Measurements from ENCODE around the gene ATP13A3.

ATP13A3 gene

GRCh38 chr3:194425399-194425798 lies 61.4 kb downstream of the ATP13A3 start:
- H3K27ac Mint-ChIP-seq = no peak overlapping the region
- H3K27me3 Mint-ChIP-seq = no peaks in the 10 kb centered on the region
- H3K36me3 Mint-ChIP-seq (ENCODE audit: low read depth) = peaks cover 82% of the 10 kb centered on the region
- H3K4me1 Mint-ChIP-seq (ENCODE audit: low read depth) = no peaks in the 10 kb centered on the region
- no peak overlapping the region for H3K4me3 Mint-ChIP-seq
- no peaks in the 10 kb centered on the region for H3K9me3 Mint-ChIP-seq
- intact Hi-C loops (cut with micrococcal nuclease) = no loop called here

- Mint-ChIP-seq H3K36me3 (ENCODE audit: low read depth) (peaks cover 77% of the 10 kb centered on the region), H3K4me1 (ENCODE audit: low read depth) (no peaks in the 10 kb centered on the region)
Measured at GRCh38 chr3:194424953-194425352, 61.8 kb downstream of the ATP13A3 start.

GRCh38 chr3:194424373-194424772 lies 62.4 kb downstream of the ATP13A3 start:
- Mint-ChIP-seq H3K36me3 (ENCODE audit: low read depth) (peaks cover 74% of the 10 kb centered on the region), H3K4me3 (no peak overlapping the region), H3K4me1 (ENCODE audit: low read depth) (no peaks in the 10 kb centered on the region), H3K9me3 (no peaks in the 10 kb centered on the region), H3K27me3 (no peaks in the 10 kb centered on the region), H3K27ac (no peak overlapping the region)
- intact Hi-C loops (cut with micrococcal nuclease) = no loop called here

More at GRCh38 chr3:194424953-194425352, 61.8 kb downstream of the ATP13A3 start:
- Mint-ChIP-seq H3K9me3 (no peaks in the 10 kb centered on the region), H3K27ac (no peak overlapping the region), H3K4me3 (no peak overlapping the region), H3K27me3 (no peaks in the 10 kb centered on the region)
- intact Hi-C loops (cut with micrococcal nuclease) = no loop called here

- no peaks in the 10 kb centered on the region for H3K9me3 Mint-ChIP-seq
- no peaks in the 10 kb centered on the region for H3K4me1 Mint-ChIP-seq (ENCODE audit: low read depth)
- intact Hi-C loops (cut with micrococcal nuclease) = no loop called here
- H3K27ac Mint-ChIP-seq = no peak overlapping the region
- H3K27me3 Mint-ChIP-seq = no peaks in the 10 kb centered on the region
- H3K36me3 Mint-ChIP-seq (ENCODE audit: low read depth) = peaks cover 74% of the 10 kb centered on the region
- H3K4me3 Mint-ChIP-seq = no peak overlapping the region
Measured at GRCh38 chr3:194423317-194423716, 63.5 kb downstream of the ATP13A3 start.

GRCh38 chr3:194422188-194422587 lies 64.6 kb downstream of the ATP13A3 start:
- peaks cover 77% of the 10 kb centered on the region for H3K36me3 Mint-ChIP-seq (ENCODE audit: low read depth)
- H3K4me1 Mint-ChIP-seq (ENCODE audit: low read depth) = peaks cover 5% of the 10 kb centered on the region
- H3K4me3 Mint-ChIP-seq = no peak overlapping the region
- H3K9me3 Mint-ChIP-seq = no peaks in the 10 kb centered on the region
- H3K27ac Mint-ChIP-seq = no peak overlapping the region
- intact Hi-C loops (cut with micrococcal nuclease) = no loop called here
- H3K27me3 Mint-ChIP-seq = no peaks in the 10 kb centered on the region

GRCh38 chr3:194418671-194419070 lies 68.1 kb downstream of the ATP13A3 start:
- Mint-ChIP-seq H3K27me3 (no peaks in the 10 kb centered on the region), H3K4me3 (no peak overlapping the region), H3K4me1 (ENCODE audit: low read depth) (peaks cover 5% of the 10 kb centered on the region), H3K27ac (no peak overlapping the region), H3K9me3 (no peaks in the 10 kb centered on the region), H3K36me3 (ENCODE audit: low read depth) (peaks cover 79% of the 10 kb centered on the region)
- intact Hi-C loops (cut with micrococcal nuclease) = no loop called here

- no peaks in the 10 kb centered on the region for H3K9me3 Mint-ChIP-seq
- intact Hi-C loops (cut with micrococcal nuclease) = no loop called here
- H3K4me3 Mint-ChIP-seq = no peak overlapping the region
- H3K27ac Mint-ChIP-seq = no peak overlapping the region
- no peaks in the 10 kb centered on the region for H3K27me3 Mint-ChIP-seq
- no peaks in the 10 kb centered on the region for H3K4me1 Mint-ChIP-seq (ENCODE audit: low read depth)
- peaks cover 63% of the 10 kb centered on the region for H3K36me3 Mint-ChIP-seq (ENCODE audit: low read depth)
Measured at GRCh38 chr3:194407423-194407822, 79.4 kb downstream of the ATP13A3 start.

- Mint-ChIP-seq H3K27ac (no peak overlapping the region), H3K4me3 (no peak overlapping the region), H3K4me1 (ENCODE audit: low read depth) (no peaks in the 10 kb centered on the region), H3K36me3 (ENCODE audit: low read depth) (peaks cover 48% of the 10 kb centered on the region), H3K9me3 (no peaks in the 10 kb centered on the region), H3K27me3 (no peaks in the 10 kb centered on the region)
- intact Hi-C loops (cut with micrococcal nuclease) = loop anchor here (2.0 kb wide), 1 partner anchor 73 kb away; no protein-coding TSS in a partner anchor
Measured at GRCh38 chr3:194405766-194406165, 81.0 kb downstream of the ATP13A3 start.

- Mint-ChIP-seq H3K27ac (no peak overlapping the region), H3K36me3 (ENCODE audit: low read depth) (peaks cover 35% of the 10 kb centered on the region), H3K27me3 (peaks cover 6% of the 10 kb centered on the region), H3K9me3 (no peaks in the 10 kb centered on the region), H3K4me3 (no peak overlapping the region), H3K4me1 (ENCODE audit: low read depth) (peaks cover 5% of the 10 kb centered on the region)
- intact Hi-C loops (cut with micrococcal nuclease) = loop anchor here (2.0 kb wide), 1 partner anchor 72 kb away; no protein-coding TSS in a partner anchor
Measured at GRCh38 chr3:194404365-194405140, 82.2 kb downstream of the ATP13A3 start.

GRCh38 chr3:194401868-194402329 lies 84.9 kb downstream of the ATP13A3 start:
- Mint-ChIP-seq H3K4me3 (no peak overlapping the region), H3K27me3 (peaks cover 33% of the 10 kb centered on the region), H3K9me3 (no peaks in the 10 kb centered on the region), H3K27ac (no peak overlapping the region), H3K4me1 (ENCODE audit: low read depth) (peaks cover 24% of the 10 kb centered on the region), H3K36me3 (ENCODE audit: low read depth) (peaks cover 13% of the 10 kb centered on the region)
- intact Hi-C loops (cut with micrococcal nuclease) = no loop called here

GRCh38 chr3:194401346-194401745 lies 85.5 kb downstream of the ATP13A3 start:
- Mint-ChIP-seq H3K4me3 (no peak overlapping the region), H3K27ac (no peak overlapping the region), H3K27me3 (peaks cover 37% of the 10 kb centered on the region), H3K4me1 (ENCODE audit: low read depth) (peaks cover 29% of the 10 kb centered on the region), H3K36me3 (ENCODE audit: low read depth) (peaks cover 13% of the 10 kb centered on the region), H3K9me3 (no peaks in the 10 kb centered on the region)
- intact Hi-C loops (cut with micrococcal nuclease) = no loop called here

GRCh38 chr3:194399874-194400411 lies 86.9 kb downstream of the ATP13A3 start:
- Mint-ChIP-seq H3K27me3 (peaks cover 51% of the 10 kb centered on the region), H3K4me3 (no peak overlapping the region), H3K4me1 (ENCODE audit: low read depth) (peaks cover 34% of the 10 kb centered on the region), H3K9me3 (no peaks in the 10 kb centered on the region), H3K36me3 (ENCODE audit: low read depth) (no peaks in the 10 kb centered on the region), H3K27ac (no peak overlapping the region)
- intact Hi-C loops (cut with micrococcal nuclease) = no loop called here

GRCh38 chr3:194399166-194399565 lies 87.6 kb downstream of the ATP13A3 start, which contains the start of gene GP5:
TSS of gene GP5 (minus strand) at chr3:194399266. CDS start at chr3:194398282, 984 bp downstream.
- no peaks in the 10 kb centered on the region for H3K9me3 Mint-ChIP-seq
- peaks cover 57% of the 10 kb centered on the region for H3K27me3 Mint-ChIP-seq
- peaks cover 34% of the 10 kb centered on the region for H3K4me1 Mint-ChIP-seq (ENCODE audit: low read depth)
- intact Hi-C loops (cut with micrococcal nuclease) = no loop called here
- H3K4me3 Mint-ChIP-seq = no peak within 1 kb of the TSS
- H3K27ac Mint-ChIP-seq = no peak within 1 kb of the TSS
- no peaks in the 10 kb centered on the region for H3K36me3 Mint-ChIP-seq (ENCODE audit: low read depth)

GRCh38 chr3:194397757-194398312 lies 89.0 kb downstream of the ATP13A3 start:
- H3K4me1 Mint-ChIP-seq (ENCODE audit: low read depth) = peaks cover 34% of the 10 kb centered on the region
- H3K27ac Mint-ChIP-seq = no peak overlapping the region
- intact Hi-C loops (cut with micrococcal nuclease) = no loop called here
- H3K4me3 Mint-ChIP-seq = no peak overlapping the region
- H3K36me3 Mint-ChIP-seq (ENCODE audit: low read depth) = no peaks in the 10 kb centered on the region
- no peaks in the 10 kb centered on the region for H3K9me3 Mint-ChIP-seq
- peaks cover 60% of the 10 kb centered on the region for H3K27me3 Mint-ChIP-seq
